ENCODE measurements around the gene FITM2.
"Not testable (repeated sequence)": the region's sequence is repeated elsewhere in the genome, so short reads cannot be mapped to it uniquely, and the experiment has no call there.

FITM2 gene

GRCh38 chr20:44310664-44311639 is at the start of gene FITM2:
Gene FITM2, minus strand, starts transcription at chr20:44311202. Its CDS starts 54 bp downstream, at chr20:44311148.
- DNase-seq, result peak; percentile 98

GRCh38 chr20:44360221-44360620 is 49.2 kb upstream of the FITM2 start:
- no peak for DNase-seq

GRCh38 chr20:44358776-44359175 is 47.8 kb upstream of the FITM2 start:
- no peak for DNase-seq

GRCh38 chr20:44357555-44358125 is 46.6 kb upstream of the FITM2 start:
- DNase-seq, result no peak

GRCh38 chr20:44357020-44357419 is 46.0 kb upstream of the FITM2 start:
- DNase-seq, result no peak

- no peak for DNase-seq
These were observed 45.3 kb upstream of the FITM2 start for GRCh38 chr20:44356353-44356723.

- DNase-seq, result no peak
These were observed 44.7 kb upstream of the FITM2 start, which contains the start of gene HNF4A for GRCh38 chr20:44355498-44356352. Gene HNF4A, plus strand, starts transcription at chr20:44355699. Its CDS starts 106 bp downstream, at chr20:44355805.

GRCh38 chr20:44354979-44355497 is 44.0 kb upstream of the FITM2 start:
- DNase-seq, result no peak

- no peak for DNase-seq
These were observed 39.6 kb upstream of the FITM2 start for GRCh38 chr20:44350567-44350966.

- no peak for DNase-seq
These were observed 38.3 kb upstream of the FITM2 start for GRCh38 chr20:44349349-44349748.

- no peak for DNase-seq
These were observed 37.2 kb upstream of the FITM2 start for GRCh38 chr20:44348168-44348659.

GRCh38 chr20:44345941-44346340 is 34.9 kb upstream of the FITM2 start:
- DNase-seq, result not testable (repeated sequence)

- DNase-seq, result no peak
These were observed 34.1 kb upstream of the FITM2 start for GRCh38 chr20:44345147-44345546.

GRCh38 chr20:44344723-44345122 is 33.7 kb upstream of the FITM2 start:
- DNase-seq, result no peak

- no peak for DNase-seq
These were observed 32.2 kb upstream of the FITM2 start for GRCh38 chr20:44343162-44343675.

GRCh38 chr20:44342248-44342647 is 31.2 kb upstream of the FITM2 start:
- DNase-seq, result no peak

- DNase-seq, result no peak
These were observed 25.9 kb upstream of the FITM2 start, which contains the start of gene R3HDML for GRCh38 chr20:44336725-44337380. Gene R3HDML, plus strand, starts transcription at chr20:44337043. Its CDS starts 115 bp downstream, at chr20:44337158.

- DNase-seq, result no peak
These were observed 25.1 kb upstream of the FITM2 start for GRCh38 chr20:44336086-44336485.

- no peak for DNase-seq
These were observed 24.7 kb upstream of the FITM2 start for GRCh38 chr20:44335675-44336074.

- DNase-seq, result no peak
These were observed 23.7 kb upstream of the FITM2 start for GRCh38 chr20:44334709-44335108.

- no peak for DNase-seq
These were observed 23.3 kb upstream of the FITM2 start for GRCh38 chr20:44334306-44334705.

GRCh38 chr20:44331201-44331600 is 20.2 kb upstream of the FITM2 start:
- DNase-seq, result no peak
